ENCODE data around the gene PRKG1. TPM values are rescaled to one million over a fixed set of nuclear protein-coding genes. Genes with fewer than 3 reads are reported as not detected.
A peak's percentile ranks its signal among the peaks of the same experiment; 100 is the strongest.

Gene PRKG1
- total RNA-seq, 4 donors from 2014 or later: 24.0 to 89.1 (median 45.7) TPM

DNA sequence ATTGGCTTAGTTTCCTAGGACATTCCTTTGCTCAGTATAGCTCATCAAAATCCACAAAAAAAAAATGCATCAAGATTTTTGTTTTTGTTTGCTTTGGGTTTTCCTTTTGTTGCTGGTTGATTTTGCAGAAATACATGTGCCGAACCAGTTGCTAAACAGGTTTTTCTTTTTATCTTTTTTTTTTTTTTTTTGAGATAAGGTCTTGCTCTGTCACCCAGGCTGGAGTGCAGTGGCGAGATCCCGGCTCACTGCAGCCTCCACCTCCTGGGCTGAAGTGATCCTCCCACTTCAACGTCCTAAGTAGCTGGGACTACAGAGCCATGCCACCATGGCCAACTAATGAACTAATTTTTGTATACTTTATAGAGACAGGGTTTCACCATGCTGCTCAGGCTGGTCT is 616.8 kb downstream of the PRKG1 start:
- TF ChIP-seq, protein P1, sequence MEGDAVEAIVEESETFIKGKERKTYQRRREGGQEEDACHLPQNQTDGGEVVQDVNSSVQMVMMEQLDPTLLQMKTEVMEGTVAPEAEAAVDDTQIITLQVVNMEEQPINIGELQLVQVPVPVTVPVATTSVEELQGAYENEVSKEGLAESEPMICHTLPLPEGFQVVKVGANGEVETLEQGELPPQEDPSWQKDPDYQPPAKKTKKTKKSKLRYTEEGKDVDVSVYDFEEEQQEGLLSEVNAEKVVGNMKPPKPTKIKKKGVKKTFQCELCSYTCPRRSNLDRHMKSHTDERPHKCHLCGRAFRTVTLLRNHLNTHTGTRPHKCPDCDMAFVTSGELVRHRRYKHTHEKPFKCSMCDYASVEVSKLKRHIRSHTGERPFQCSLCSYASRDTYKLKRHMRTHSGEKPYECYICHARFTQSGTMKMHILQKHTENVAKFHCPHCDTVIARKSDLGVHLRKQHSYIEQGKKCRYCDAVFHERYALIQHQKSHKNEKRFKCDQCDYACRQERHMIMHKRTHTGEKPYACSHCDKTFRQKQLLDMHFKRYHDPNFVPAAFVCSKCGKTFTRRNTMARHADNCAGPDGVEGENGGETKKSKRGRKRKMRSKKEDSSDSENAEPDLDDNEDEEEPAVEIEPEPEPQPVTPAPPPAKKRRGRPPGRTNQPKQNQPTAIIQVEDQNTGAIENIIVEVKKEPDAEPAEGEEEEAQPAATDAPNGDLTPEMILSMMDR (IDR thresholded peaks at IDR 0.05): no peak
- no peak for TF ChIP-seq POLR2A (IDR thresholded peaks at IDR 0.05)
- H3K27me3 ChIP-seq: no peaks in the 10 kb centered on the region
- no peak overlapping the region for H3K4me3 ChIP-seq
- no peaks in the 10 kb centered on the region for H3K36me3 ChIP-seq
- peaks cover 0 to 3% (median 0%) of the 10 kb centered on the region in 4 donors for H3K4me1 ChIP-seq
- no peaks in the 10 kb centered on the region for H3K9me3 ChIP-seq
- H3K27ac ChIP-seq: no peak overlapping the region
- no peak for DNase-seq

DNA sequence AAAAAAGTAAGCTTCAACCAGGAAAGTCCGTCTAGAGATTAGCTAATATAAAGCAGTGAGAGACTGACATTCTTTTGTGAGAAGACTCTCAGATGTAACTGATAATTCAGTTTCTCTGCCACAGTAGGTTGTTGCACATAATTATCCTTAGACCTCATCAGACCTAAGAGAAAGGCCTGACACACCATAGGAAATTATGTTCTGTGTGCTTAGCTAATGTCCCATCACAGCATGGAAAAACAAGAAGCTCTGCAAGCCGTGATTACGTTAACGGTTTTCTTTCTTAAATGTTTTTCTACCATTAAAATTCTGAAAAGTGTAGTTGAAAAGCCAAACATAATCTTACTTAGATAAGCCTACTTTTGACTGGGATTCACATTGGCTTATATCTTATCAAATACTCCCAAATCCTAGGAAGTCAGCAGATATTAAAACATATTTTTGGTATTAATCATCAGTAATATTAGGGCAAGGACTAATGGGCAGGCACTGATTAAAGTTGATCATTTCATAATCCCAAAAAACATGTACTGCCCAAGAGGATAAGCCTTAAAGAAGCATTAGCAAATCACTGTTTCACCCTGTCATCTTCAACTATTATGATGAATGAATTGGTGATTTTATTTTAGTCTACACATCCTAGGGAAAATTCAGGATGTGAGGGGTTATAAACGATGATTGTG is 619.9 kb downstream of the PRKG1 start:
- H3K4me1 ChIP-seq: peaks cover 0 to 30% (median 11%) of the 10 kb centered on the region in 4 donors
- no peak for DNase-seq
- H3K4me3 ChIP-seq: no peak overlapping the region
- H3K27me3 ChIP-seq: no peaks in the 10 kb centered on the region
- H3K9me3 ChIP-seq: no peaks in the 10 kb centered on the region
- TF ChIP-seq POLR2A (IDR thresholded peaks at IDR 0.05): no peak
- TF ChIP-seq, protein P1 (IDR thresholded peaks at IDR 0.05): no peak
- H3K36me3 ChIP-seq: no peaks in the 10 kb centered on the region
- no peak overlapping the region for H3K27ac ChIP-seq

DNA sequence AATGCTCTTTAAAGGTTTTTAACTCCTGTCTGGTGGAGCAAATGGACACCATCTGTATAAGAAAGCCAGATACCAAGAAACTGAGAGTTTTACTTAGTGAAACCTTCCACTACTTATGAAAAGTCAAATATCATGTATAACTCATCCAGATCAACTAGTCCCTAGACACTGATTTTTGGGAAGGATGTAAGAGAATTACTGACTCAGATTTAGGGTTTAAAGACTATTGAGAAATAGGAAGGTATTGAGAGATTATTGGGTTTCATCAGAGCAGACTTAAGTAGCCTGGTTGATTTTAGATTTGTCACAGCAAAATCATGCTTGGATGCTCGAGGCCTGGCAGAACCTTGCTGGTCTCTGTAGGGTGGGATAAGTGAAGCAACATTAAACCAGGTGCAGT is 622.0 kb downstream of the PRKG1 start:
- H3K4me3 ChIP-seq: no peak overlapping the region
- H3K27ac ChIP-seq: no peak overlapping the region
- no peaks in the 10 kb centered on the region for H3K27me3 ChIP-seq
- peaks cover 0 to 30% (median 11%) of the 10 kb centered on the region in 4 donors for H3K4me1 ChIP-seq
- TF ChIP-seq POLR2A (IDR thresholded peaks at IDR 0.05): no peak
- TF ChIP-seq, protein P1 (IDR thresholded peaks at IDR 0.05): no peak
- DNase-seq: no peak
- H3K9me3 ChIP-seq: no peaks in the 10 kb centered on the region
- no peaks in the 10 kb centered on the region for H3K36me3 ChIP-seq

DNA sequence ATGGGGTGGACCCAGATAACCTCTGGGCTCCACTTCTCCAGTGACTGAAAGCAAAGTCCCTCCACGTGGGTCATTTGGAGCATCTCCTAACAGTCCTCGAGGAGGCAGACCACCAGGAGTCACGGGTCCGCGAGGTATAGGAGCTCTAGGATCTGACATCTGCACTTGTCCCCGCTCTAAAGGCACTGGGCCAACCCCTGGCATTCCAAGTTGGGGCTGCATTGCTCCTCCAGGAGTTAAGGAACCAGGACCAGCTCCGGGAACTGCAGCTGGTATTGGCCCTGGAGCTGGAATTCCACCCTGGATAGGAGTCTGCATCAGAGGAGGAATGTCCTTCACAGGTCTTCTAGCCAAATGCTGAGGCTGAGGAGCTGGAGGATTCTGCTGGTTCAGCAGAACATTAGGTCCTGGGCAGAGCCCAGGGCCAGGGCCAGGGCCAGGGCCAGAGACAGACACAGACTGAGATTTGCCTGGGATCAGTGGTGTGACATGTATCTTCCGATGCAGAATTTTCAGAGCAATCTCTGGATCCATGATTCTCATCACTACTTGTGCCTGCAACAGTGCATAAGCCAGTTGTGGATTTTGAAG is 624.3 kb downstream of the PRKG1 start:
- no peak for TF ChIP-seq POLR2A (IDR thresholded peaks at IDR 0.05)
- TF ChIP-seq, protein P1 (IDR thresholded peaks at IDR 0.05): no peak

DNA sequence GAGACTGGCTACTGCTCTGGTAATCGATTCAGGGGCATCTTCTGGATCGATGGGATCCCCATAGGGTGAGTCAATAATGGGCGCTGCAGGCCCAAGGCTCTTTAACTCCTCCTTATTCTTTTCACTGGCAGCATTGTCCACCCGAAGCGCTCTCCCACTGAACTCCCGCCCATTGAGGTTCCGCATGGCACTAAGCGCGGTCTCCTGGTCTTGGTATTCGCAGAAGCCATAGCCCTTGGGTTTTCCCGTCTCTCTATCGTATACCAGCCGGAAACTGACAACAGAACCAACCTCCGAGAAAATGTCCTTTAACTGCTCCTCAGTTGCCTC is 624.8 kb downstream of the PRKG1 start:
- no peak for DNase-seq
- Histone ChIP-seq H3K36me3 (no peaks in the 10 kb centered on the region), H3K4me1 (peaks cover 0 to 30% (median 11%) of the 10 kb centered on the region in 4 donors), H3K27ac (peak overlapping the region; percentile 84 to 94 (median 87)), H3K4me3 (peak overlapping the region; percentile 50 to 91 (median 80)), H3K27me3 (no peaks in the 10 kb centered on the region), H3K9me3 (no peaks in the 10 kb centered on the region)
- no peak for TF ChIP-seq POLR2A (IDR thresholded peaks at IDR 0.05)
- TF ChIP-seq, protein P1 (IDR thresholded peaks at IDR 0.05): no peak

More for the DNA sequence above, 624.3 kb downstream of the PRKG1 start:
- H3K4me3 ChIP-seq: peak overlapping the region; percentile 50 to 91 (median 80)
- H3K4me1 ChIP-seq: peaks cover 0 to 30% (median 11%) of the 10 kb centered on the region in 4 donors
- no peaks in the 10 kb centered on the region for H3K27me3 ChIP-seq
- peak in 1 of 3 donors; percentile 48 for DNase-seq
- H3K36me3 ChIP-seq: no peaks in the 10 kb centered on the region
- no peaks in the 10 kb centered on the region for H3K9me3 ChIP-seq
- peak overlapping the region; percentile 84 to 94 (median 87) for H3K27ac ChIP-seq

Measured in Peyer's patch (tissue), 4 donors.